Right atrium auricular region (tissue), 2 donors: ENCODE results near the gene TFPI. TPM values are rescaled to one million over a fixed set of nuclear protein-coding genes. Genes with fewer than 3 reads are reported as not detected.
A peak's percentile ranks its signal among the peaks of the same experiment; 100 is the strongest.
"Not testable (repeated sequence)": the region's sequence is repeated elsewhere in the genome, so short reads cannot be mapped to it uniquely, and the experiment has no call there.

ENCODE experiments used
- DNase-seq: peaks from one replicate; pipeline ENCODE4 v3.0.0-alpha.2; 2019; ENCODE audit warnings: low spot score
- H3K27ac ChIP-seq, 2 donors: fragments of 200-600 bp; sonication (generic); 1 replicate in 1 of 2; 2 replicates in 1 of 2; pipeline ENCODE4 v1.5.1; 2016 to 2019
- H3K27me3 ChIP-seq, 2 donors: fragments of 200-600 bp; sonication (generic); one replicate each; pipeline versions ENCODE4 v1.5.1 to v1.6.0; 2017 to 2019
- H3K36me3 ChIP-seq: fragments of 200-600 bp; sonication (generic); one replicate; pipeline ENCODE4 v1.5.1; 2016
- H3K4me1 ChIP-seq, 2 donors: fragments of 200-600 bp; sonication (generic); one replicate each; pipeline versions ENCODE4 v1.5.1 to v1.6.0; 2017 to 2019
- H3K4me3 ChIP-seq, 2 donors: fragments of 200-600 bp; sonication (generic); 1 replicate in 1 of 2; 2 replicates in 1 of 2; pipeline ENCODE4 v1.5.1; 2017 to 2019; ENCODE audit warnings: mild to moderate bottlenecking in 1 of 2, moderate library complexity in 1 of 2
- H3K9me3 ChIP-seq, 2 donors: fragments of 200-600 bp; sonication (generic); one replicate each; pipeline ENCODE4 v1.5.1; 2019
- CTCF ChIP-seq, 2 donors: fragments of 200-600 bp; sonication (generic); IDR thresholded peaks; one replicate each; pipeline ENCODE4 v1.5.1; 2019; ENCODE audit warnings: antibody characterized with exemption in 2 of 2
- total RNA-seq, 2 donors: library from RNA; depleted of rRNA; stranded (reverse); fragments of >200 nt; gene quantifications; one replicate each; pipeline ENCODE4 v1.1.0, GENCODE V29; 2016

The TFPI gene
- total RNA-seq, 2 donors from 2014 or later: 43.6 to 58.2 TPM

- no peak for DNase-seq
- H3K4me3 ChIP-seq: no peak overlapping the region
- no peaks in the 10 kb centered on the region for H3K27me3 ChIP-seq
- no peak overlapping the region for H3K27ac ChIP-seq
- no peaks in the 10 kb centered on the region for H3K36me3 ChIP-seq
- no peaks in the 10 kb centered on the region for H3K9me3 ChIP-seq
- no peaks in the 10 kb centered on the region for H3K4me1 ChIP-seq
- no peak for TF ChIP-seq CTCF (IDR thresholded peaks at IDR 0.05)
These were observed 12.9 kb upstream of the TFPI start for GRCh38 chr2:187567126-187567525.

- no peaks in the 10 kb centered on the region for H3K36me3 ChIP-seq
- DNase-seq: no peak
- no peaks in the 10 kb centered on the region for H3K9me3 ChIP-seq
- TF ChIP-seq CTCF (IDR thresholded peaks at IDR 0.05): no peak
- no peak overlapping the region for H3K4me3 ChIP-seq
- no peaks in the 10 kb centered on the region for H3K27me3 ChIP-seq
- no peak overlapping the region for H3K27ac ChIP-seq
- no peaks in the 10 kb centered on the region for H3K4me1 ChIP-seq
These were observed 12.5 kb upstream of the TFPI start for GRCh38 chr2:187566712-187567111.

GRCh38 chr2:187566266-187566665 is 12.0 kb upstream of the TFPI start:
- Histone ChIP-seq H3K9me3 (no peaks in the 10 kb centered on the region), H3K4me1 (no peaks in the 10 kb centered on the region), H3K4me3 (no peak overlapping the region), H3K27me3 (no peaks in the 10 kb centered on the region), H3K36me3 (no peaks in the 10 kb centered on the region), H3K27ac (no peak overlapping the region)
- no peak for TF ChIP-seq CTCF (IDR thresholded peaks at IDR 0.05)
- DNase-seq: no peak

GRCh38 chr2:187565618-187566017 is 11.4 kb upstream of the TFPI start:
- H3K4me1 ChIP-seq, H3K9me3 ChIP-seq, H3K4me3 ChIP-seq, DNase-seq, H3K36me3 ChIP-seq, H3K27ac ChIP-seq, H3K27me3 ChIP-seq: not testable (repeated sequence)

- DNase-seq, H3K27ac ChIP-seq, H3K36me3 ChIP-seq, H3K4me3 ChIP-seq, H3K4me1 ChIP-seq, H3K9me3 ChIP-seq, H3K27me3 ChIP-seq: not testable (repeated sequence)
These were observed 2.3 kb upstream of the TFPI start for GRCh38 chr2:187556493-187556892.

- no peaks in the 10 kb centered on the region for H3K9me3 ChIP-seq
- no peaks in the 10 kb centered on the region for H3K4me1 ChIP-seq
- peak overlapping the region; percentile 63 to 73 for H3K27ac ChIP-seq
- TF ChIP-seq CTCF (IDR thresholded peaks at IDR 0.05): no peak
- peak overlapping the region; percentile 44 to 50 for H3K4me3 ChIP-seq
- no peaks in the 10 kb centered on the region for H3K27me3 ChIP-seq
- no peak for DNase-seq
- no peaks in the 10 kb centered on the region for H3K36me3 ChIP-seq
These were observed 458 bp upstream of the TFPI start for GRCh38 chr2:187554704-187555082.

- no peaks in the 10 kb centered on the region for H3K36me3 ChIP-seq
- DNase-seq: no peak
- peak overlapping the region; percentile 63 to 73 for H3K27ac ChIP-seq
- H3K9me3 ChIP-seq: no peaks in the 10 kb centered on the region
- no peak for TF ChIP-seq CTCF (IDR thresholded peaks at IDR 0.05)
- no peaks in the 10 kb centered on the region for H3K4me1 ChIP-seq
- peak overlapping the region; percentile 44 to 50 for H3K4me3 ChIP-seq
- no peaks in the 10 kb centered on the region for H3K27me3 ChIP-seq
These were observed 1.2 kb downstream of the TFPI start for GRCh38 chr2:187552828-187553681.
